HG02973 (cell line): Measurements from ENCODE around the gene GLYR1.
"Not testable (repeated sequence)": the region's sequence is repeated elsewhere in the genome, so short reads cannot be mapped to it uniquely, and the experiment has no call there.

Source experiments
- ATAC-seq: cut with Tn5 transposase; IDR thresholded peaks from one replicate; pipeline ENCODE4 v1.9.1; 2021; ENCODE audit warnings: moderate library complexity; ENCODE audit not compliant: unreplicated experiment

GLYR1 gene

GRCh38 chr16:4846901-4847773 lies at the start of gene GLYR1, which contains the start of gene UBN1:
Gene GLYR1 (minus strand): TSS chr16:4847288. CDS start chr16:4847265, 23 bp downstream.
Gene UBN1 (plus strand): TSS chr16:4847481. CDS start chr16:4852918, 5,437 bp downstream.
- ATAC-seq, result peak; percentile 74

- ATAC-seq, result not testable (repeated sequence)
Observed at GRCh38 chr16:4896761-4897160, 49.7 kb upstream of the GLYR1 start.

- ATAC-seq, result no peak
Observed at GRCh38 chr16:4895366-4895765, 48.3 kb upstream of the GLYR1 start.

GRCh38 chr16:4894276-4895150 lies 47.4 kb upstream of the GLYR1 start:
- ATAC-seq, result no peak

- ATAC-seq, result no peak
Observed at GRCh38 chr16:4893103-4893862, 46.2 kb upstream of the GLYR1 start.

- no peak for ATAC-seq
Observed at GRCh38 chr16:4892361-4893102, 45.4 kb upstream of the GLYR1 start.

GRCh38 chr16:4891886-4892216 lies 44.8 kb upstream of the GLYR1 start:
- no peak for ATAC-seq

- no peak for ATAC-seq
Observed at GRCh38 chr16:4891097-4891885, 44.2 kb upstream of the GLYR1 start.

GRCh38 chr16:4890686-4891085 lies 43.6 kb upstream of the GLYR1 start:
- ATAC-seq, result no peak

- ATAC-seq, result no peak
Observed at GRCh38 chr16:4890026-4890425, 42.9 kb upstream of the GLYR1 start.

GRCh38 chr16:4888428-4889135 lies 41.5 kb upstream of the GLYR1 start:
- no peak for ATAC-seq

- no peak for ATAC-seq
Observed at GRCh38 chr16:4886151-4886550, 39.1 kb upstream of the GLYR1 start.

GRCh38 chr16:4884972-4885874 lies 38.1 kb upstream of the GLYR1 start:
- no peak for ATAC-seq

GRCh38 chr16:4884209-4884608 lies 37.1 kb upstream of the GLYR1 start:
- ATAC-seq, result no peak

- ATAC-seq, result no peak
Observed at GRCh38 chr16:4883501-4883900, 36.4 kb upstream of the GLYR1 start.

- no peak for ATAC-seq
Observed at GRCh38 chr16:4882633-4883285, 35.7 kb upstream of the GLYR1 start.

- ATAC-seq, result no peak
Observed at GRCh38 chr16:4882000-4882632, 35.0 kb upstream of the GLYR1 start.
